ENCODE measurements around the gene LRCH1.
"Not testable (repeated sequence)": the region's sequence is repeated elsewhere in the genome, so short reads cannot be mapped to it uniquely, and the experiment has no call there.

The LRCH1 gene

GRCh38 chr13:46552889-46553520, at the start of gene LRCH1:
LRCH1 (plus strand) TSS chr13:46553170; CDS start chr13:46553397, 227 bp downstream.
- peak; percentile 90 for DNase-seq (ENCODE audit: low spot score)

- DNase-seq (ENCODE audit: low spot score) = no peak
Observed at GRCh38 chr13:46504036-46504435, 48.9 kb upstream of the LRCH1 start.

- DNase-seq (ENCODE audit: low spot score) = no peak
Observed at GRCh38 chr13:46507981-46508380, 45.0 kb upstream of the LRCH1 start.

GRCh38 chr13:46509981-46510380, 43.0 kb upstream of the LRCH1 start:
- DNase-seq (ENCODE audit: low spot score) = no peak

GRCh38 chr13:46515803-46516202, 37.2 kb upstream of the LRCH1 start:
- DNase-seq (ENCODE audit: low spot score) = no peak

- no peak for DNase-seq (ENCODE audit: low spot score)
Observed at GRCh38 chr13:46516599-46517338, 36.2 kb upstream of the LRCH1 start.

- DNase-seq (ENCODE audit: low spot score) = not testable (repeated sequence)
Observed at GRCh38 chr13:46517748-46518147, 35.2 kb upstream of the LRCH1 start.

- DNase-seq (ENCODE audit: low spot score) = no peak
Observed at GRCh38 chr13:46519182-46519581, 33.8 kb upstream of the LRCH1 start.

- no peak for DNase-seq (ENCODE audit: low spot score)
Observed at GRCh38 chr13:46520166-46520565, 32.8 kb upstream of the LRCH1 start.

- no peak for DNase-seq (ENCODE audit: low spot score)
Observed at GRCh38 chr13:46521486-46521885, 31.5 kb upstream of the LRCH1 start.

GRCh38 chr13:46521921-46522747, 30.8 kb upstream of the LRCH1 start:
- no peak for DNase-seq (ENCODE audit: low spot score)

GRCh38 chr13:46522748-46523030, 30.3 kb upstream of the LRCH1 start:
- DNase-seq (ENCODE audit: low spot score) = no peak

- no peak for DNase-seq (ENCODE audit: low spot score)
Observed at GRCh38 chr13:46523972-46524752, 28.8 kb upstream of the LRCH1 start.

GRCh38 chr13:46526100-46526735, 26.8 kb upstream of the LRCH1 start:
- no peak for DNase-seq (ENCODE audit: low spot score)

GRCh38 chr13:46526740-46527139, 26.2 kb upstream of the LRCH1 start:
- DNase-seq (ENCODE audit: low spot score) = no peak

GRCh38 chr13:46527237-46527636, 25.7 kb upstream of the LRCH1 start:
- DNase-seq (ENCODE audit: low spot score) = no peak

- no peak for DNase-seq (ENCODE audit: low spot score)
Observed at GRCh38 chr13:46529216-46529919, 23.6 kb upstream of the LRCH1 start.

- DNase-seq (ENCODE audit: low spot score) = peak; percentile 32
Observed at GRCh38 chr13:46530084-46530935, 22.7 kb upstream of the LRCH1 start.

- DNase-seq (ENCODE audit: low spot score) = no peak
Observed at GRCh38 chr13:46531953-46532352, 21.0 kb upstream of the LRCH1 start.

- no peak for DNase-seq (ENCODE audit: low spot score)
Observed at GRCh38 chr13:46535002-46535401, 18.0 kb upstream of the LRCH1 start.

Data from hepatic stellate cell (primary cell).